Stomach (tissue), 4 donors: ENCODE measurements around the gene RAB5B.

Experiments used
- CTCF ChIP-seq, 7 experiments: fragments of 450-650 bp in 4 of 7; fragments of 200-600 bp in 3 of 7; sonication (generic) in 3 of 7; IDR thresholded peaks; one replicate each; pipeline ENCODE4 v1.5.1; 2016 to 2019; ENCODE audit warnings: antibody characterized with exemption in 7 of 7, control low read depth in 2 of 7, mild to moderate bottlenecking in 1 of 7
- POLR2AphosphoS5 ChIP-seq, 3 donors: sonication (generic); formaldehyde crosslinking; IDR thresholded peaks; one replicate each; pipeline ENCODE4 v1.6.1; 2016; ENCODE audit warnings: antibody characterized with exemption in 3 of 3

GRCh38 chr12:55982319-55982936, 8.6 kb downstream of the RAB5B start:
- no peak for TF ChIP-seq POLR2AphosphoS5 (IDR thresholded peaks at IDR 0.05)
- TF ChIP-seq CTCF (IDR thresholded peaks at IDR 0.05): no peak
